NK-92 (cell line): ENCODE measurements around the gene DDIT3.

Experiments
- DNase-seq: peaks from one replicate; lab custom pipeline; 2025; ENCODE audit not compliant: unreplicated experiment; lab: John Stamatoyannopoulos, UW

Gene DDIT3

DNA sequence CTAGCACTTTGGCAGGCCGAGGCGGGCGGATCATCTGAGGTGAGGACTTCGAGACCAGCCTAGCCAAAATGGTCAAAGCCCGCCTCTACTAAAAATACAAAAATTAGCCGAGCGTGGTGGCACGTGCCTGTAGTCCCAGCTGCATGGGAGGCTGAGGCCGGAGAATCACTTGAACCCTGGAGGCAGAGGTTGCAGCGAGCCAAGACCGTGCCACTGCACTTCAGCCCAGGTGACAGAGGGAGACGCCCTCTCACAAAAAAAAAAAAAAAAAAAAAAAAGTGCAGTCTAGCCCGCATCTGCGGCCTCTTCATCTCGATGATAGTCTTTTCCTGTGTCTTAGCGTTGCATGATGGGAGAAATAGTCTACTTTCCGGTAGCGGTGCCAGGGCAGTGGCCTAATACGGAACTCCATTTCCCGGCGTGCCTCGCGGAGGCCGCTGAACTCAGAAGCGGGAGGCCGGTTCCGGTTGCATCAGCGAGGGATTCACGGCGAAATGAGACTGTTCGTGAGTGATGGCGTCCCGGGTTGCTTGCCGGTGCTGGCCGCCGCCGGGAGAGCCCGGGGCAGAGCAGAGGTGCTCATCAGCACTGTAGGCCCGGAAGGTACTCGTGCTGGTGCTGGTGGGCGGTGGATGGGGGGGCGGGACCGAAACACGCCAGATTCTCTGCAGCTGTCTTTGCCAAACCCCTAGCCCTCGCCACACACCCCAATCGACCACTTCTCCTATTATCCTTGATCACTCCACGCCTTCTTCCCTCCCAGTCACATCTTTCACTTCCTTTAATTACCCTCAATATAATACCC, 32.5 kb downstream of the DDIT3 start, which contains the start of gene MARS1:
Gene MARS1, plus strand, starts transcription at position 472 of the 805 bp plus-strand sequence. Its CDS starts 23 bp downstream, at position 495.
- peak; percentile 43 for DNase-seq

DNA sequence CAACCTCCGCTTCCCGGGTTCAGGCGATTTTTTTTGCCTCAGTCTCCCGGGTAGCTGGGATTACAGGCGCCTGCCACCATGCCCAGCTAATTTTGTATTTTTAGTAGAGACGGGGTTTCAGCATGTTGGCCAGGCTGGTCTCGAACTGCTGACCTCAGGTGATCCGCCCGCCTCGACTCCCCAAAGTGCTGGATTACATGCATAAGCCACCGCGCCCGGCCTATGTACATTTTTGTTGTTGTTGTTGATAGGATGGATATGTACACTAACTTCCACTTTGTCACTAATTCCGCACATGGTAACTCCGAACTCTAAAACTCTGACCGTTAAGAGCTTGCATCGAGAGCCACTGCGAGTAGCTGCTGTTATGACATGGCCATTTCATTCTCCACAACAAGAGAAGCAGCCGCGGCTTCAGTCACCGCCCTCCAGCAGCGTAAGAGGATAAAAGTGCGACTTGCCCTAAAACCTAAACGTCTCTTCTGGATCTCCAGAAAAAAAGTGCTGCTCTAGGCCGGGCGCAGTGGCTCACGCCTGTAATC, 33.2 kb downstream of the DDIT3 start:
- no peak for DNase-seq

DNA sequence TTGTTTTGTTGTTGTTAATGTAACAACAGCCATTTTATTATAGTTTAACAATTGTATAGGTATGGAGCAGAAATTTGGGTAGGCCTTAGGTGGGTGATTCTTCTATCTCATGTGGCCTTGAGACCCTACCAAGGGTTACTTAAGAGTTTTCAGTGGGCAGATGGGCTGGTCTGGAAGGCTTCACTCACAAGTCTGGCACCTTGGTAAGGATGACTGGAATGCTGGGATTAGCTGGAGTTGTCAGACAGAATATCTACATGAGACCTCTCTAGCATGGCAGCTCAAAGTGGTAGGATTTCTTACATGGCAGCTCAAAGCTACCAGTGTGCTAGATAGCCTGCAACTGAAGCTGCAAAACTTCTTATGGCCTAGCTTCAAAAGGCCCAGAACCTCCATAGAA, 34.6 kb downstream of the DDIT3 start:
- no peak for DNase-seq

DNA sequence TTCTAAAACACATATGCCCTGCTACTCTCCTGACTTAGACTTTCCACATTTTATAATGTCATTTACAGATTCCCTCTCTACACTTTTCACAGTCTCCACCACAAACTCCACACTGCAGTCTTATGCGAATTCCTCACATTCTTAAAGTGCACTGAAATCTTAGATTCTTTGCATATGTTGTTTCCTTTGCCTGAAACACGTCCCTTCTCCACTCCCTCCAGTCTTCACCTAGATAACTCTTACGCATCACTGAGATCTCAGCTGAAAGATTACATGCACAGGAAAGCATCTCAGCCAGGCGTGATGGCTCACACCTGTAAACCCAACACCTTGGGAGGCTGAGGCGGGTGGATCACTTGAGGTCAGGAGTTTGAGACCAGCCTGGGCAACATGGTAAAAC, 36.8 kb downstream of the DDIT3 start:
- DNase-seq, result no peak

DNA sequence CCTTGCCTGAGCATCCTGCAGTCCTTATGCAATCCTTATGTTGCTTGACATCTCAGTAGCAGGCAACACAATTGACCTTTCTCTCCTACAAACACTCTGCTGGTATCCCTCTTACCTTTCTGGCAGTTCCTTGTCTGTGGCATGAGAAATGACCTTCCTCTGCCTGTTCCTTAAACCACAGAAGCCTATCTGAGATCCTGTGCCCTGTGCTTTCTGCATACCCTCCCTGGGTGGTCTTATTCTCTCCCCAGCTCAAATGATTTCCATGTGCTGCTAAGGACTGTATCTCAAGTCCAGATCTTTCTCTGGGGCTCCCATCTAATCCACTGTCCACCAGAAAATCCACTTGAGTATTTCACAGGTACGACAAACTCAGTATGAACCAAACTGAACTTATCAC, 38.6 kb downstream of the DDIT3 start:
- DNase-seq, result no peak

DNA sequence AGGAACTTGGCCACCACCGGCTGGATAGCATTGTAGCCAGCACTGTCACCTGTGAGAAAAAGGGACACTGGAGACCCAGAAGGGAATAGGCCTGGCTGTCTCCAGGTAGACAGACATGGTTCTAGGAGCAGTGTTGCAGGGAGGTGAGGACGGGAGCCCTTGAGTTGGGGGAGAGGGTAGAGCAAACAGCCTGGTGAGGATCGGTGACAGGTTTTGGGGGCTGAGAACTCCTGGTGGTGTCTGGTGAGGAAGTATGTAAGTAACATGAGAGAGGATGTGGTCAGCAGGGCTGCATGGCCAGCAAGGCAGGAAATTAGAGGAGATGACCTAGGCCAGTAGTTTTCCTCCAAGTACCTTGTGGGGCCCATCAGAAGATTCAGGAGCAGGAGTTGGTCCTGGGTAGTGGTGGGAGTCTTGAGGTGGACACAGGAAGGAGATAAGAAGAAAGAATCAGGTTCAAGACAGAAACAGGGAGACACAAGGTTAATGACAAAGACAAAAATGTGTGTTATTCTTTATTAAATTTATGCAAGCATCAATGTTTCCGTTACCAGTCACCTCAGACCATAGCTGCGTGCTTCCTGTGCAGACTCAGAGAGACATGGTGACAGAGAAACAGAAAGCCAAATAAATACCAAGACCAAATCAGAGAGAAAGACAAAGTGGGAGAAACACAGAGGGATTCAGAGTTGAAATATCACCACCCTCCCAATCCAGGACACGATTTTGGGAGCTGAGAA, 40.8 kb downstream of the DDIT3 start, which contains the start of gene ARHGAP9:
Gene ARHGAP9, minus strand, starts transcription at position 491 of the 740 bp plus-strand sequence. Its CDS starts 460 bp downstream, at position 31.
- DNase-seq, result no peak

DNA sequence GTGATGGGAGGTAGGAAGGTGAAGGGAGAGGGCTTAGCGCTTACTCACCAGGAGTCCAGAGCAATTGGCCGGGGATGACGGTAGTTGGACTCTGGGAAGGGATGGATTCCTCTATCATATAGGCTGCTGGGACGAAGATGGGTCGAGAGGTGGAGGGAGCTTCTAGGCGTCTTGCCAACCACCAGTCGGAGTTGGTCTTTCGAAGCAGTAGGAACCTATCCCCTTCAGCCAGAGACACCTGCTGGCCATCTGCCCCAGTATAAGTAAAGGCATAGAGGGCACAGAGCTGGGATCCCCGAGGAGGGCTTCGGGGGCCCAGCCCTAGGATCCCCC, 41.3 kb downstream of the DDIT3 start:
- no peak for DNase-seq

DNA sequence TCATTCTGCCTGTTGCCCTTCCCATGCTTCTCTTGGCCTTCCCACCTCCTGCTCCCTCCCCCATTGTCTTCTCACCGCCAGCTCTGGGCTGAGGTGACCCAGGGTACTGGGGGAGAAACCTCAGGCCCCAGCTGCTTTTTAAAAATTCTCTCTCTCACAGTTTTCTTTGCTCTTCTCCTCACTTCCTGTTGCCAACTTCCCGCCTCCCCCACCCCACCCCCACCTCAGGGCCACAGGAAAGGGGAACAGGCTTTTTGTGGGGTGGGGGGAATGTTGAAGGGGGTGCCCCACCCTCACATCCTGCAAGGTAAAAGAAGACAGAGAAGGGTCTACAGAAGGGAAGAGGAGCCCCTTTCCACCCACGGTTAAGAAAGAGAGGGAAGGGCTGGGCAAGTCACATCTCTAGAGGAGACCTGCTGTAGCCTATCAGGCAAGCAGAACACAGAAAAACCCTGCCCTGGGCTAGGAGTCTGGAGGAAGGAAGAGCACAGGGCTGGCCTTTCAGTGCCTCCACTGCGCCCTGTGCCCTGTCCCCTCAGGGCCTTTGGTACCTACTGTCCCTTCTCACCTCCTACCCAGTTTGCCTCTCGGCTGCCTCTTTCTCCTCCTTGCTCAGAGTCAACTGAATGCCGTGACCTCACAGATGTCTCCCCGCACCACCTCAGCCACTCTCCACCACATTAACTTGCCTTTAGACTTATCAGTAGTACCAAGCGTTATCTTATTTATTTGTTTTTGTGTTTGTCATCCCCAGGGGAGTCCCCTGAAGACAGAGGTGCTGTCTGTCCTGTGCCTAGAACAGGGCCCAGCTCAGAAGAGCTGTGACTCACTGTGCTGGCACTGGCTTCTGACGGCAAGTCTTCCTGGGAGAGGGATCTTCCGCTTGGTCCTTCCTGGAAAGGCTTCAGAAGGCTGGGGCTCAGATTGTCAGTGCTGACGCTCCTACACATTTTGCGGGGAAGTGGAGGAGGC, 42.3 kb downstream of the DDIT3 start:
- no peak for DNase-seq

DNA sequence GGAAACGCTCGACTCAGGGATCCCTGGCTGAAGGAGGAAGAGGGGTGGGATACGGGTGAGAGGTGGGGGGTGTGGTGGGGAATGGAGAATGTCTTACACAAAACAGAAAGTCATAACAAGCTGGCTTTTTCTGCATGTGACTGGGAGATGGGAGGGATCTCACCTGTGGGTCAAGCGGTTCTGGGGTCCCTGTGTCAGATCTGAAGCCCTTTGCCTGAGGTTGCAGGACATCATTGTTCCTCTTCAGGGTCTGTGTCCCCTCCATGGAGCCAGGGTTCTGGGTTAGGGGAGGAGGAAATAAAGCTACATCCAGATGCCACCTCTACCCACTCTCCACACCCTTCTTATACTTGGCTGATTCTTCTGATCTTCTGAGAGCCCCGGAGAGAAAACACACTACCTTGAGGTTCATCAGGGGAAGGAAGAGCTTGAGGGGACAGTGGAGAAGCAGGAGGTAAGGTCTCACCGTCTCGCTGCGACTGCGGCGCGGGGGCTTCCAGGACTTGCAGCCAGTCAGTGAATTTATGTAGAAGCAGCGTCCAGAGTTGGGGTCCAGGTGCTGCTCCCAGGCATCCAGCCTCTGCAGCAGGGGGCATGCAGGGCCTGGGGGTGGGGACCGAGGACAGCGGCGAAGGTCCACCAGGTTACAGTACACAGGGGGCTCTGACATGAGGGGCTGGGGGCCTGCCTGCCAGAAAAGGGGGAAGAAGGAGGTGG, 43.2 kb downstream of the DDIT3 start:
- DNase-seq, result no peak

DNA sequence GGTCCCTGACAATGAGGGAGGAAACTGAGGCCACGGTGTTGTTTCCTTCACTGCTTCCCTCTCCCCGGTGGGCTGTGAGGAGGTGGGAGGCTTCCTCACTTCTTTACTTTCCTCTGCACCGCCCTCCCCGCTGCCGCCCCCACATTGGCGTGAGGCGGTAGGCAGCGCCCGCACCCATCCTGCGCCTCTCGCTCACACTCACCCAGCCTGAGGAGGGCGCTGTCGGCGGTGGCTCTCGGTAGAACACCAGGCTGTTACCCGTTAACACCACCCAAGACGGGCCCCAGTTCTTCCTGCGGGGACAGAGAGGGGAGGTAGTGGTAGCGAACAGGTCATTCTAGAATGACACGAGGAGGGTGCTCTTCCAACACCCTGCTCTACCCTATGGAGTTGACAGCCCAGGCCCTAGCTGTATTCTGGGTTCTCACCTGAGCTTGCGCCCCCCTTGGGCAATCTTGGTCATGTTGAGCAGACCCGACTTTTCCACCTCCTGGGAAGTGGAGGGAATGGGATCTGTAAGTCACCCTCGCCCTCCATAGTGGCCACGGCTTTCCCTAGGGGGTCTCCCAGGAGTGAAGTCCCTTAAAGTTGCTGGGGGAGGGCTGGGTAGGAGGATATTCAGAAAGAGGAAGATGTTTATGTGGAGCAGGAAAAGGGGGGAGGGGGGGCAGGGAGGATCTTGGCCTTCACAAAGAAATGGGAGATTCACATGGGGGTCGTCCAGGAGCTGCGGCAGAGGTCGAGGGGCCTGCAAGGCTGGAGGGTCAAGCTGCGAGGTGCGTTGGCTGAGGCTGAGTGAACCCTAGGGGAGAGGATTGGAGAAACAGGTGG, 43.9 kb downstream of the DDIT3 start:
- DNase-seq, result no peak

DNA sequence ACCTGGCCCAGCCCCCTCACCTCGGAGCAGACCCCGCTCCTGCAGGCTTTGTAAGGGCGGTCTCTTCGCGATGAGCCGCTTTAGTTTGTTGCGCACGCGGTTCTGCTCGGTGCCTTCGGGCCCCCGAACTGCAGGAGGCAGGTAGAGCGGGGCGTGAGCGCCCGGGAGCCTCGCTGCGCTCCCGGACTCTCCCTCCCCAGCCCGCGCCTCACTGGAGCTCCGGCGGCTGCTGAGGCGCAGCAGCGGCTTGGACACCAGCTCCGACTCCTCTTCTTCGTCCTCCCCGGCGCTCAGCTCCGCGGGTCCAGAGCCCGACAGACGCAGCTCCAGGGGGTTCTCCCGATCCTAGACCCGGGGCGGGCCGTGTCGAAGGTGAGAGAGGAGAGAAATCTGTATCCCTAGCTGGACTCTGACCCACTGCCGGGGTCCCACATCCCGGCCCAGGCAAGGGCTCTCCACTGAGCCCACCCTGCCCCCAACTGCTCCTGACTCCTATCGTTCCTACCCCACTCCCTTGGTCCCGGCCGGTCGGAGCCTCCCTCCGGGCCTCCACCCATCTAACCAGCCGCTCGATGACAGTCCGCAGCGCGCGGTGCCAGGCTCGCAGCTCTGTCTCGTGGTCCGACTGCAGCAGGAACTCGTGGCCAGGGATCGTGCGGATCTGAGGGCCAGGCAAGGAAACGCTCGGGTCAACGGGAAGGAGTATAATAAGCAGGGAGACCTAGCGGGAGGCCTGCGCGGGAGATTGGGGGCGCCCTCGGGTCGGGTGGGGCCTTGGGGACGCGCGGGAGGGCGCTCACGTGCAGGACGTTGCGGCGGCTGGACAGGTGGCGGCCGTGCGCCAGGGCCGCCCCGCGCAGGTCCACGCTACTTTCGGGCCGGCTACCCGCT, 44.8 kb downstream of the DDIT3 start:
- DNase-seq, result no peak

DNA sequence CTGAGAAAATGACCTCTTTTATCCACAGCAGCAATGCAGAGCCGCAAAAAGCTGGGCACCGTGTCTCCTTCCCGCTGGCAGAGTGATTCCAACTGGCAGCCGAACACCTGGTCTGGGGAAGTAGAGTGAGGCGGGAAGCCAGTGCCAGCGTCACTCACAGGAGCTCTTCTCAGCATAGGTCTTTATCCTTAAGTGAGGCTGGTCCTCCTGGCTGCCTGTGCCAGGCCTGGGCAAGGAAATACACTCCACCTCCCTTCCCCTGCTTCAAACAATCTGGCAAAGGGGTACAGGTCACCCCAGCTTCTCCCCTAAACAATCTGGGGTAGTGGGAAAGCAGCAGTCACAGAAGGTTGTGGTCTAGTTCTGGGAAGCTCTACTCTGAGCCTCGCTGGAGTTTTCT, 45.5 kb downstream of the DDIT3 start:
- no peak for DNase-seq

DNA sequence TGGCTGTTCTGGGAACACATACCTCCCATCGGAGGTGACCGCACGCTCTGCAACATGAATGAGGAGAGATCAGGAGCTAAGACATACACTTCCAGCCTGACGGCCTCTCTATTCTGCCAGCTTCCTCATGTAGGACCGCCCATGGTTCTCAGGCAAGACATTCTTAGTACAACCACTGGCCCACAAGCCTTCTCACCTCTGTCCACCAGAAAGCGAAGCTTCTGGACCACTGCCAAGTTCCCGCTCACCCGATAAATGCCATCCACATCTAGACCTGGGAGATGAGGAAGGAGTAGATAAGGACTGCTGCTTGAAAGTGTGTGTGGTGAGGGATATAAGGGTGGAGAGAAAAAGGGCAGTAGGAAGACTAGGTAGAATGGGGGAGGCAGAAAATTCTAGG, 45.9 kb downstream of the DDIT3 start:
- DNase-seq, result no peak

DNA sequence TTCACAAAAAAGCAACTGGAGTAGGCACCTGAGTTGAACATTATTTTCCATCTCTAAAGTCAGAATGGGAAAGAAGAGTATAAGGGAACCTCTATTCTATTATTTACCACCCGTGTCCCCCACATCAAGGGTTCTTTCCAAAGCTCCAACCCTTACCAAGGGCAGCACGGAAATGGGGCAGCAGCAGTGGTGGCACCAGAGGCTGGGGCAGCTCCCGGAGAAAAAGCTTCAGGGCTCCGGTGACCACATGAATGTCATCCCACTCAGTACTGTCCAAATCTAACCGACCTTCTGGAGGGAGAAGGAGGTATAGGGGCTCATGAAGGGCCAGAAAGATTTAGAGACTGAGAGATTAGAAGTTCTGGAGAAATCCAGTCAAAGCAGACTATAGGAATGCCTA, 46.4 kb downstream of the DDIT3 start:
- no peak for DNase-seq

DNA sequence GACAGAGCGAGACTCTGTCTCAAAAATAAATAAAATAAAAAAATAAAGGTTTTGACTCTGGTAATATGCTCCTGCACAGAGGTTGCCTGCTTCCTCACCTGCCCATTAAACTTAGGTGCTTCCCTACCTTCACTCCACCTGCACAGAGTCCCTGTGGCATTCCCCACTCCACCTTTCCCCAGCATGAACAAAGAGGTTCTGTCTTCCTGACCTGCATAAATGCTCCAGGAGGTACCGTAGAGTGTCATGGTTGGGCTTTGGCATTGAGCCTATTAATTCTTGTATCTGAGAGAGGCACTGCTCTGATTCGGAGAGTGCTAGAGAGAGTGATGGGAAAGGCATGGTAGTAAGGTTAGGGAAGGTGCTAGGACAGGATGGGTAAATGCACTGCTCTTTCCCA, 46.9 kb downstream of the DDIT3 start:
- DNase-seq, result no peak

DNA sequence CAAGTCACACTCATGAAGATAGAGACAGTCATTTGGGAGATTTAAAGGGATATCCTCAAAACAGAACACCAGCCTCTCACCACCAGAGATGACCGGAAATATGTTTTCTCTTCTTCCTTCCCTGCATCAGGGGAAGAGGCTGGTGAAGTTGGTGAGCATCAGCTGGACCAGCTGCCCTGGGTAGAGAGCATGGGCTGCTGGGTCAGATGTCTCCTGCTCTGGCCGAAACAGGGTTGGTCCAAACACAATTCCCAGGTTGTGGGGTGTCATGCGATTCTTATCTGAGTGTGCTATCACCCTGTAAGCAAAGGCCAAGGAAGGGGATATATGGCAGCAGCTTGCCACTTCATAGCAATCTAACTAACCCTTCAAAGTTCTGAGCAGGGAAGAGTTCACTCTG, 47.9 kb downstream of the DDIT3 start:
- no peak for DNase-seq

DNA sequence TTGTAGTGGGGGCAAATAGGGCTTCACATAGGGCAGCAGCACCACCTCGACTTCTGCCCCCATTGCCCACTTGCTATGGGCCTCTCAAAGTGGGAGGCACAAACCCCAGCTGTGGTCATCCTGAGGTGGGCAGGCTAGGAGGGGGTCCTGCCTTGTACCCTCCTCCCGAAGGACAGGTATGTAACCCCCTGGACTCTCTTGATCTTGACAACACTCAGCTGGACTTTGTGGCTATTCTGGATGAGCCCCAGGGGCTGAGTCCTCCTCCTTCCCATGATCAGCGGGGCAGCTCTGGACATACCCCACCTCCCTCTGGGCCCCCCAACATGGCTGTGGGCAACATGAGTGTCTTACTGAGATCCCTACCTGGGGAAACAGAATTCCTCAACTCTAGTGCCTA, 48.7 kb downstream of the DDIT3 start:
- no peak for DNase-seq

DNA sequence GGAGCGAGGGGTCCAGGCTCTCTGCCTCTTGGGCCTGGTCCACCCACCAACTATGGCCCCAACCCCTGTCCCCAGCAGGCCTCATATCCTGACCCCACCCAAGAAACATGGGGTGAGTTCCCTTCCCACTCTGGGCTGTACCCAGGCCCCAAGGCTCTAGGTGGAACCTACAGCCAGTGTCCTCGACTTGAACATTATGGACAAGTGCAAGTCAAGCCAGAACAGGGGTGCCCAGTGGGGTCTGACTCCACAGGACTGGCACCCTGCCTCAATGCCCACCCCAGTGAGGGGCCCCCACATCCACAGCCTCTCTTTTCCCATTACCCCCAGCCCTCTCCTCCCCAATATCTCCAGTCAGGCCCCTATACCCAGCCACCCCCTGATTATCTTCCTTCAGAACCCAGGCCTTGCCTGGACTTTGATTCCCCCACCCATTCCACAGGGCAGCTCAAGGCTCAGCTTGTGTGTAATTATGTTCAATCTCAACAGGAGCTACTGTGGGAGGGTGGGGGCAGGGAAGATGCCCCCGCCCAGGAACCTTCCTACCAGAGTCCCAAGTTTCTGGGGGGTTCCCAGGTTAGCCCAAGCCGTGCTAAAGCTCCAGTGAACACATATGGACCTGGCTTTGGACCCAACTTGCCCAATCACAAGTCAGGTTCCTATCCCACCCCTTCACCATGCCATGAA, 49.2 kb downstream of the DDIT3 start:
- DNase-seq, result no peak
